HUES64 (cell line): ENCODE data around the gene DNAJC13.

Experiments
- H3K27ac ChIP-seq: 2 replicates; pipeline ENCODE4 v1.7.0; 2013; ENCODE audit warnings: low read depth, low read length, inconsistent platforms
- H3K27me3 ChIP-seq: 2 replicates; pipeline ENCODE4 v1.6.1; 2013; ENCODE audit warnings: mild to moderate bottlenecking, low read length; ENCODE audit not compliant: insufficient read depth
- H3K36me3 ChIP-seq: 2 replicates; pipeline ENCODE4 v1.6.1; 2013; ENCODE audit warnings: mild to moderate bottlenecking, low read length; ENCODE audit not compliant: insufficient read depth
- H3K4me1 ChIP-seq: 2 replicates; pipeline ENCODE4 v1.6.1; 2013; ENCODE audit warnings: mild to moderate bottlenecking, low read length, moderate library complexity; ENCODE audit not compliant: insufficient read depth
- H3K4me3 ChIP-seq: 2 replicates; pipeline ENCODE4 v1.5.1; 2013; ENCODE audit warnings: mild to moderate bottlenecking, low read length, moderate library complexity
- H3K9ac ChIP-seq: 2 replicates; pipeline ENCODE4 v1.6.1; 2013; ENCODE audit warnings: mild to moderate bottlenecking, low read depth, low read length
- H3K9me3 ChIP-seq: 2 replicates; pipeline ENCODE4 v1.6.1; 2013; ENCODE audit warnings: low read depth, low read length; ENCODE audit not compliant: insufficient read depth
- WGBS: fragments of 150-250, 120-280 bp; methylation state at CpG from one replicate; pipeline ENCODE4 v1.1.7; 2013; ENCODE audit warnings: missing lambda C conversion rate; 5-methylcytosine and 5-hydroxymethylcytosine counted together

DNAJC13 gene

GRCh38 chr3:132405609-132406299, 11.5 kb upstream of the DNAJC13 start:
- no peaks in the 10 kb centered on the region for H3K9me3 ChIP-seq
- H3K36me3 ChIP-seq: no peaks in the 10 kb centered on the region
- H3K27me3 ChIP-seq: no peaks in the 10 kb centered on the region
- no peak overlapping the region for H3K27ac ChIP-seq
- 92% methylated on average over 4 of the region's 4 CpGs for WGBS
- H3K9ac ChIP-seq: no peak overlapping the region
- H3K4me1 ChIP-seq: no peaks in the 10 kb centered on the region
- H3K4me3 ChIP-seq: no peak overlapping the region

DNA sequence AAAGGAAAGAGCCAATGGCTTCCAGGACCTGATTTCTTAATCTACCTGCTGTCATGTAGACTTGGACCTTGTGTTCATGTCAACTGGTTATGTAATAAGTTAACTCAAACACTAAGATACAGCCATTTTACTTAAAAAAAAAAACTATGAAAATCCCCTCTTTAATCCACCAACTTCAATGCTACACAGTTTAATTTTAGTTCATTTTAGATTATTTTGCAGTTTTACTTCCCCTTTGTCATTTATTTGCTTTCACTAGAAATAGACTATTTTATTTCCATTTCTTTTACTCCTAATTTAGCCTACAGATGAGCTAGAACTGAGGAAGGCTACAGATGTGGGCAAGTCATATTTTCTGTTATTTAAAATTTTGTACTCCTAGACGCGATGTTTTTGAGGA, 10.7 kb upstream of the DNAJC13 start:
- Histone ChIP-seq H3K9me3 (no peaks in the 10 kb centered on the region), H3K36me3 (no peaks in the 10 kb centered on the region), H3K4me3 (no peak overlapping the region), H3K27ac (no peak overlapping the region), H3K27me3 (no peaks in the 10 kb centered on the region), H3K4me1 (no peaks in the 10 kb centered on the region), H3K9ac (no peak overlapping the region)
- no CpG with 5 or more reads among the region's 2 CpGs for WGBS

DNA sequence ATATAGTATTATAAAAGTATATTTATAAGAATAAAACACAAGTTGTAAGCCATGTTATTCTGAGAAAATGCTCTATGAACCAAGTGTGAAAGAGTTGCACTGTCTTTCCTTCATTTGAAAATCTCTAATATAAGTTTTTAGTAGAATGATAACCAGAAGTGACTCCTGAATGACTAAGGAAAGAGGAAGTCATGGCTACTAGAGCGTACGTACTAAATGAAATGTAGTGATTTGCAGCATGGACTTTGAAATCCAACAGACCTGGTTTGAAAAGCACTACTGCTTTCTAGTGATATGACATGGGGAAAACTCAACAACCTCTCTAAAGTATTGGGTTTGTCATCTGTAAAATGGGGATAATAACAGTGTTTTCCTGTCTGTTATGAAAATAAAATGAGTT, 10.3 kb upstream of the DNAJC13 start:
- Histone ChIP-seq H3K4me1 (no peaks in the 10 kb centered on the region), H3K27me3 (no peaks in the 10 kb centered on the region), H3K9ac (no peak overlapping the region), H3K27ac (no peak overlapping the region), H3K4me3 (no peak overlapping the region), H3K36me3 (no peaks in the 10 kb centered on the region), H3K9me3 (no peaks in the 10 kb centered on the region)
- WGBS: 96% methylated on average over 2 of the region's 2 CpGs

GRCh38 chr3:132414841-132415240, 2.5 kb upstream of the DNAJC13 start:
- Histone ChIP-seq H3K27me3 (0 out of 2 replicates have a peak, but pooled peaks cover 5% of the 10 kb centered on the region), H3K4me3 (no peak overlapping the region), H3K36me3 (no peaks in the 10 kb centered on the region), H3K9me3 (no peaks in the 10 kb centered on the region), H3K4me1 (peaks cover 6% of the 10 kb centered on the region; the same call in 1 of the 2 replicates), H3K9ac (no peak overlapping the region), H3K27ac (no peak overlapping the region)
- WGBS: no CpG with 5 or more reads among the region's 1 CpG

DNA sequence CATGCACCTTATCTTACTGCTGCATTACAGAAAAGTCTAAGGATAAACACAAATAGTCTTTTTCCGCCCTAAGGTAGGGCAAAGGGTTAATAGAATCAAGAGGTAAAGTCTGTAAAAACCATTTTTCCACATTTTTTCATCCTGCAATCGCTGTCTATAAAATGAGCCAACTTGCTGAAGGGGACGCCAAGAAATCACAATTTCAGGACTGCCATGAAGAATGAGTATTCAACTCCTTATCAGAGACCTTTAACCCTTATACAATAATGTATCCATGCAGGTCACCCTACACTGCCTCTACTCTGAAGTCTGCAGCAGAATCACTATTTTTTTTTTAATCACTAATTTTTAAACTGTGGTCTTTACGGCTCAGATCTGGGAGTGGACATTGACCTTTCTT, 1.1 kb upstream of the DNAJC13 start:
- H3K4me3 ChIP-seq: no peak overlapping the region
- H3K27me3 ChIP-seq: 0 out of 2 replicates have a peak, but pooled peaks cover 5% of the 10 kb centered on the region
- H3K36me3 ChIP-seq: no peaks in the 10 kb centered on the region; the same call in 1 of the 2 replicates
- H3K9me3 ChIP-seq: no peaks in the 10 kb centered on the region
- WGBS: 92% methylated on average over 4 of the region's 4 CpGs
- no peak overlapping the region for H3K27ac ChIP-seq
- no peak overlapping the region for H3K9ac ChIP-seq
- H3K4me1 ChIP-seq: peaks cover 6% of the 10 kb centered on the region; the same call in 1 of the 2 replicates

GRCh38 chr3:132417695-132418411, 551 bp downstream of the DNAJC13 start:
- no peaks in the 10 kb centered on the region for H3K9me3 ChIP-seq
- H3K36me3 ChIP-seq: no peaks in the 10 kb centered on the region; the same call in 1 of the 2 replicates
- peaks cover 6% of the 10 kb centered on the region; the same call in 1 of the 2 replicates for H3K4me1 ChIP-seq
- peak overlapping the region; percentile 83 for H3K9ac ChIP-seq
- WGBS: under 1% methylated on average over 28 of the region's 28 CpGs
- peak overlapping the region; percentile 79 for H3K27ac ChIP-seq
- H3K27me3 ChIP-seq: 0 out of 2 replicates have a peak, but pooled peaks cover 5% of the 10 kb centered on the region
- peak overlapping the region; percentile 97 for H3K4me3 ChIP-seq

DNA sequence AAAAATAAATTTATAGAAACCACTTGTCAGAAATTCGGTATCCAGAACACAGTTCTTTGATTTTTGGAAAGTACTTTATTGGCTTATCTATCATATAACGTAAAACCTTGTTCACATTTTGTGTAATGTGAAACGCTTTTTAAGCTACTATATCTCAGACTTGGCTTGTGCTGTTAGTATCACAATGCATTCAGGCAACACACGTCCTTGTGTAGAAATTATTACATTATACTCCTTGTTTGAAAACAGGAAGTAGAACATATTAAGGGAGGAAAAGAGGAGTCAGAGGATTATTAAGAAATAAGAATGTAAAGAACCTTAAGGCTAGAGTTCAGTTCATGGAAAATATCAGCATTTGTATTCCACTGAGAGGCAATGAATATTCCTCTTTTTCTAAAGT, 1.6 kb downstream of the DNAJC13 start:
- no peak overlapping the region for H3K27ac ChIP-seq
- H3K36me3 ChIP-seq: no peaks in the 10 kb centered on the region; the same call in 1 of the 2 replicates
- 0 out of 2 replicates have a peak, but pooled peaks cover 5% of the 10 kb centered on the region for H3K27me3 ChIP-seq
- WGBS: 52% methylated on average over 2 of the region's 4 CpGs
- peak overlapping the region; percentile 83; the same call in 1 of the 2 replicates for H3K9ac ChIP-seq
- H3K9me3 ChIP-seq: no peaks in the 10 kb centered on the region
- peaks cover 6% of the 10 kb centered on the region; the same call in 1 of the 2 replicates for H3K4me1 ChIP-seq
- H3K4me3 ChIP-seq: peak overlapping the region; percentile 97

DNA sequence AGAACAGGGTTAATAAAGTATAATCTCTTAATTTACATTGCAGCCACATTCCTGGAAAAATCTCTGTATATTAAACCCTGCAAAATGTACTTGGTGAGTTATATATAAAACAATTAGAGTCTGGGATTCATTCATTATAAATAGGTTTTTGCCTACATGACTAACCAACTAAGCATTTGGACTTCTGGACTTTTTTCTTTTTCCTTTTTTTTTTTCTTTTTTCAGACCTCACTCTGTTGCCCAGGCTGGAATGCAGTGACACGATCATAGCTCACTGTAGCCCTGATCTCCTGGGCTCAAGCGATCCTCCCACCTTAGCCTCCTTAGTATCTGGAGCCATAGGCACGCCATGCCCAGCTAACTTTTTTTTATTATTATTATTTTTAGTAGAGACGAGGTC, 4.5 kb downstream of the DNAJC13 start:
- peaks cover 6% of the 10 kb centered on the region; the same call in 1 of the 2 replicates for H3K4me1 ChIP-seq
- no peaks in the 10 kb centered on the region; the same call in 1 of the 2 replicates for H3K36me3 ChIP-seq
- no peaks in the 10 kb centered on the region for H3K27me3 ChIP-seq
- no peak overlapping the region for H3K4me3 ChIP-seq
- H3K9me3 ChIP-seq: no peaks in the 10 kb centered on the region
- H3K27ac ChIP-seq: no peak overlapping the region
- H3K9ac ChIP-seq: no peak overlapping the region
- WGBS: 93% methylated on average over 3 of the region's 4 CpGs

GRCh38 chr3:132422531-132422930, 5.2 kb downstream of the DNAJC13 start:
- 92% methylated on average over 1 of the region's 1 CpG for WGBS
- Histone ChIP-seq H3K27ac (no peak overlapping the region), H3K36me3 (no peaks in the 10 kb centered on the region; the same call in 1 of the 2 replicates), H3K9ac (no peak overlapping the region), H3K4me3 (no peak overlapping the region), H3K27me3 (no peaks in the 10 kb centered on the region), H3K4me1 (peaks cover 6% of the 10 kb centered on the region; the same call in 1 of the 2 replicates), H3K9me3 (no peaks in the 10 kb centered on the region)

DNA sequence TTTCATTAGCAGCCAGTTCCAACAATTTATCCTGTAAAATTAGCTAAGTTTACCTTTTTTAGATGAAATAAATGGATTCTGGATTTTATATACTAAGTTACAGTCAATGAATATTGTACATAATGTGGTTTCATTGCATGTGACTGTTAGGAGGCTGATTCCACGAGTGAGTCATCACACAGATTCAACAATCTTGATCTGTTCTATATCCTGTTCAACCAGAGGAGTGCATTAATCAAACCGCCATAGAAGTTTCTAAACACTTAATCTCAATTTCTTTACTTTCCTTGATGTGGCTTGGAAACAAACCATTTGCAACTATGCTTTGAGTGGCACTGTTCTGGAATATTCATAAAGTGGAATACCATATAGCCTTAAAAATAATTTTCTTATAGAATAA, 15.3 kb downstream of the DNAJC13 start:
- Histone ChIP-seq H3K27ac (no peak overlapping the region), H3K9ac (no peak overlapping the region), H3K9me3 (no peaks in the 10 kb centered on the region), H3K4me3 (no peak overlapping the region), H3K36me3 (peaks cover 24% of the 10 kb centered on the region), H3K27me3 (no peaks in the 10 kb centered on the region), H3K4me1 (no peaks in the 10 kb centered on the region)
- 97% methylated on average over 2 of the region's 2 CpGs for WGBS

DNA sequence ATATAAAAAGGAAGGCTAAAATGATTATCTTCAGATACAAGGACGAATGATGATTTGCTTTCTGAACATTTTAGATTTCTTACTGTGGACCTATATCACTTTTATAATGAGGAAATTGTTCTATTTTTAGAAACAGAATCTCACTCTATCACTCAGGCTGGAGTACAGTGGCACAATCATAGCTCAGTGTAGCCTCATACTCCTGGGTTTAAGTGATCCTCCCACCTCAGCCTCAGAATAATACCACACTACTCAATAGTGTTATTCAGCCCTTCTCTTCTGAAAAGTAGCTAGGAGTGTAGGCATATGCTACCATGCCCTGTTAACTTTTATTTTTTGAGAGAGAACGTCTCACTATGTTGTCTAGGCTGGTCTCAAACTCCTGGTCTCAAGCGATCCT, 15.8 kb downstream of the DNAJC13 start:
- 98% methylated on average over 2 of the region's 3 CpGs for WGBS
- no peak overlapping the region for H3K27ac ChIP-seq

More for the DNA sequence above, 15.8 kb downstream of the DNAJC13 start:
- H3K36me3 ChIP-seq: peaks cover 24% of the 10 kb centered on the region
- H3K4me1 ChIP-seq: no peaks in the 10 kb centered on the region
- H3K27me3 ChIP-seq: no peaks in the 10 kb centered on the region
- no peak overlapping the region for H3K4me3 ChIP-seq
- no peak overlapping the region for H3K9ac ChIP-seq
- H3K9me3 ChIP-seq: no peaks in the 10 kb centered on the region
